Measurements from ENCODE around the gene SH2D3A.

- TF ChIP-seq CTCF (IDR thresholded peaks at IDR 0.05) (no peak), MAX (CRISPR knock-in tag; IDR thresholded peaks at IDR 0.05) (no peak), FOXP1 (CRISPR knock-in tag; IDR thresholded peaks at IDR 0.05; ENCODE audit: borderline replicate concordance) (no peak), ATF3 (CRISPR knock-in tag; conservative IDR thresholded peaks at IDR 0.05) (no peak), SMAD4 (CRISPR knock-in tag; IDR thresholded peaks at IDR 0.05) (no peak), ZNF317 (CRISPR knock-in tag; IDR thresholded peaks at IDR 0.05; ENCODE audit: borderline replicate concordance, low read depth) (no peak), MLX (CRISPR knock-in tag; IDR thresholded peaks at IDR 0.05) (no peak), PRDM15 (CRISPR knock-in tag; IDR thresholded peaks at IDR 0.05) (no peak)
Measured at GRCh38 chr19:6711605-6712004, 55.6 kb downstream of the SH2D3A start.
